ENCODE results near the gene USPL1.

DNA sequence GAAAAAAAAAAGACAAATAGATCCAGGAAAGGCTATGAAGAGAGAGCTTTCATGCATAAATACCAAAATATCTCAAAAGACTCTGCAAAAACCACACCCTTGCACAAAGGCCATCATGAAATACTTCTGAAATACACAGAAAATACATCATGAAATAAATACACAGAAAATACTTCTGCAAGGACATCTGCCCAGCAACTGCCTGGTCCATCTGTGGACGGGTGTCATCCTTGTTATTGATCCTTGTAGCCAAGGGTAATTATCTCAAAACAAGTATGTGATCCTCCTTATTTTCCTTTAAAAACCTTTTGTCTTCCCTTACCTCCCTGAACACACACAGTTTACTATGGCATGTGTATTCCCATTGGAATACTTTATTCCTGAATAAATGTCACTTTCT, 6.9 kb downstream of the USPL1 start:
- TF ChIP-seq, protein P1, sequence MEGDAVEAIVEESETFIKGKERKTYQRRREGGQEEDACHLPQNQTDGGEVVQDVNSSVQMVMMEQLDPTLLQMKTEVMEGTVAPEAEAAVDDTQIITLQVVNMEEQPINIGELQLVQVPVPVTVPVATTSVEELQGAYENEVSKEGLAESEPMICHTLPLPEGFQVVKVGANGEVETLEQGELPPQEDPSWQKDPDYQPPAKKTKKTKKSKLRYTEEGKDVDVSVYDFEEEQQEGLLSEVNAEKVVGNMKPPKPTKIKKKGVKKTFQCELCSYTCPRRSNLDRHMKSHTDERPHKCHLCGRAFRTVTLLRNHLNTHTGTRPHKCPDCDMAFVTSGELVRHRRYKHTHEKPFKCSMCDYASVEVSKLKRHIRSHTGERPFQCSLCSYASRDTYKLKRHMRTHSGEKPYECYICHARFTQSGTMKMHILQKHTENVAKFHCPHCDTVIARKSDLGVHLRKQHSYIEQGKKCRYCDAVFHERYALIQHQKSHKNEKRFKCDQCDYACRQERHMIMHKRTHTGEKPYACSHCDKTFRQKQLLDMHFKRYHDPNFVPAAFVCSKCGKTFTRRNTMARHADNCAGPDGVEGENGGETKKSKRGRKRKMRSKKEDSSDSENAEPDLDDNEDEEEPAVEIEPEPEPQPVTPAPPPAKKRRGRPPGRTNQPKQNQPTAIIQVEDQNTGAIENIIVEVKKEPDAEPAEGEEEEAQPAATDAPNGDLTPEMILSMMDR (IDR thresholded peaks at IDR 0.05; ENCODE audit: insufficient read depth, low read length) = no peak
- TF ChIP-seq, protein P2, sequence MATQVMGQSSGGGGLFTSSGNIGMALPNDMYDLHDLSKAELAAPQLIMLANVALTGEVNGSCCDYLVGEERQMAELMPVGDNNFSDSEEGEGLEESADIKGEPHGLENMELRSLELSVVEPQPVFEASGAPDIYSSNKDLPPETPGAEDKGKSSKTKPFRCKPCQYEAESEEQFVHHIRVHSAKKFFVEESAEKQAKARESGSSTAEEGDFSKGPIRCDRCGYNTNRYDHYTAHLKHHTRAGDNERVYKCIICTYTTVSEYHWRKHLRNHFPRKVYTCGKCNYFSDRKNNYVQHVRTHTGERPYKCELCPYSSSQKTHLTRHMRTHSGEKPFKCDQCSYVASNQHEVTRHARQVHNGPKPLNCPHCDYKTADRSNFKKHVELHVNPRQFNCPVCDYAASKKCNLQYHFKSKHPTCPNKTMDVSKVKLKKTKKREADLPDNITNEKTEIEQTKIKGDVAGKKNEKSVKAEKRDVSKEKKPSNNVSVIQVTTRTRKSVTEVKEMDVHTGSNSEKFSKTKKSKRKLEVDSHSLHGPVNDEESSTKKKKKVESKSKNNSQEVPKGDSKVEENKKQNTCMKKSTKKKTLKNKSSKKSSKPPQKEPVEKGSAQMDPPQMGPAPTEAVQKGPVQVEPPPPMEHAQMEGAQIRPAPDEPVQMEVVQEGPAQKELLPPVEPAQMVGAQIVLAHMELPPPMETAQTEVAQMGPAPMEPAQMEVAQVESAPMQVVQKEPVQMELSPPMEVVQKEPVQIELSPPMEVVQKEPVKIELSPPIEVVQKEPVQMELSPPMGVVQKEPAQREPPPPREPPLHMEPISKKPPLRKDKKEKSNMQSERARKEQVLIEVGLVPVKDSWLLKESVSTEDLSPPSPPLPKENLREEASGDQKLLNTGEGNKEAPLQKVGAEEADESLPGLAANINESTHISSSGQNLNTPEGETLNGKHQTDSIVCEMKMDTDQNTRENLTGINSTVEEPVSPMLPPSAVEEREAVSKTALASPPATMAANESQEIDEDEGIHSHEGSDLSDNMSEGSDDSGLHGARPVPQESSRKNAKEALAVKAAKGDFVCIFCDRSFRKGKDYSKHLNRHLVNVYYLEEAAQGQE (IDR thresholded peaks at IDR 0.05; ENCODE audit: insufficient replicate concordance, low read depth) = no peak

Measured in HL-60 (cell line).